ENCODE results near the gene SAXO1.

Gene SAXO1

DNA sequence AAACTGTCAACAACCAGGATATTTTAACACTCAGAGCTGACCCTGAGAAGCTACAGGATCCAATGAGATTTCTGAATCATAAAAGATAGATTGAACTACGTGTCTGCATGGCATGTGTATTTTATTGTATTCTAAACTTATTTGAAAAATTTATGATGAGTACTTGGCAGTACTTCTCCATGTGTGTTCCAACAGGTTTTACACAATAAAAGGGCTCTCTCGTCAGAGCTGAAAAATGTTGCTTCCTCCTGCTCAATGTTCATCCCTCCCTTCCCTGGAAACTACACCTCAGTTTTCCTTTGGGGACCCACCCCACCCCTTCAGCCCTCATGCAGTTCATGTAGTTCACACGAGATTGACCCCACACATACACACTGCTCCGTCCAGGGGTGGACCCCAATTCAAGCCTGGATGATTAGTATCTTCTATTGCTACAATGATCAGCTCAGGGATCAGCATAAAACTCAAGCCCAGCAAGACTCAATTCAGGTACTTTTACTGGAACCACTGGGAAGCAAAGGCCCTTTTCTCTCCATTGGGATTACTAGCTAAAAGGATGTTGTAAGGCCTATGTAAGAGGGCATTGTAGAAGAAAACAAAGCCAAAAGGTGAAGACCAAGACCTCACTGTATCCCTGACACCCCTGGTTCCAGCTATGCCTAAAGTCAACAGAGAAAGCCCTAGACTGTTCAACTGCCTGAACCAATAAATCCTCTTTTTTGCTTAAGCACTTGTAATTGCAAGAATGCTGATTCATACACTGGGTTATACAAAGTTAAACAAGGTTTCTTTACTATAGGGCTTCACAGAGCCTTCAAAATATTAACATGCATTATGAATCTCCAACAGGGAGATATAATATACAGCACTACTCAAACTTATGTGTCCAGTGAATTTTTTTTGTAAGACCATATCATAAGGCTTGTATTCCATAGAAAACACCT, 112.6 kb downstream of the SAXO1 start:
- Mint-ChIP-seq H3K4me1 (no peaks in the 10 kb centered on the region), H3K36me3 (no peaks in the 10 kb centered on the region)

GRCh38 chr9:18911714-18912342, 121.2 kb downstream of the SAXO1 start:
- H3K4me1 Mint-ChIP-seq = no peaks in the 10 kb centered on the region
- no peaks in the 10 kb centered on the region for H3K36me3 Mint-ChIP-seq
- no peaks in the 10 kb centered on the region for H3K9me3 Mint-ChIP-seq
- peaks cover 4% of the 10 kb centered on the region for H3K27me3 Mint-ChIP-seq
- H3K27ac Mint-ChIP-seq = no peak overlapping the region
- no peak overlapping the region for H3K4me3 Mint-ChIP-seq

More for the DNA sequence above, 112.6 kb downstream of the SAXO1 start:
- H3K27ac Mint-ChIP-seq = no peak overlapping the region
- no peaks in the 10 kb centered on the region for H3K9me3 Mint-ChIP-seq
- no peaks in the 10 kb centered on the region for H3K27me3 Mint-ChIP-seq
- H3K4me3 Mint-ChIP-seq = no peak overlapping the region

- Mint-ChIP-seq H3K27ac (no peak overlapping the region), H3K27me3 (peaks cover 4% of the 10 kb centered on the region), H3K36me3 (no peaks in the 10 kb centered on the region), H3K9me3 (no peaks in the 10 kb centered on the region), H3K4me3 (no peak overlapping the region), H3K4me1 (no peaks in the 10 kb centered on the region)
Measured at GRCh38 chr9:18910916-18911315, 122.1 kb downstream of the SAXO1 start.

DNA sequence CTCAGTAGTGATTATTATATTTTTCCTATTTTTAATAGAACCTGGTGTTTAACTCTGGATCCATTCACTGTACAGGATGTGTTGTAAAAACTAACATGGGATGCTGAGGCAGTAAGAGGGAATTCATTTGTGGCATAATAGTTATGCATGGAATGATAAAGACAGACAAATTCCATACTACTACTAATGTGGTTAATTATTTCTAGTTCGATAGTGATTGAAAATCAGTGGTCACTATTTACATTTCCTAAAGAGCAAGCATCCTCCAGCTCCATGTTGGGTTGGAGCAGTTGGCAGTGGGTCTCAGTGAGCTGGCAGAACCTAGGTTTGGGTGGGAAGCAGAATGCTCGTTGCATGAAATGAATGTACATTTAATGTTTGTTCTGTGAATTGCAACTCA, 122.6 kb downstream of the SAXO1 start:
- H3K4me1 Mint-ChIP-seq = no peaks in the 10 kb centered on the region
- H3K4me3 Mint-ChIP-seq = no peak overlapping the region
- H3K9me3 Mint-ChIP-seq = no peaks in the 10 kb centered on the region
- H3K36me3 Mint-ChIP-seq = no peaks in the 10 kb centered on the region
- peaks cover 4% of the 10 kb centered on the region for H3K27me3 Mint-ChIP-seq
- H3K27ac Mint-ChIP-seq = no peak overlapping the region

DNA sequence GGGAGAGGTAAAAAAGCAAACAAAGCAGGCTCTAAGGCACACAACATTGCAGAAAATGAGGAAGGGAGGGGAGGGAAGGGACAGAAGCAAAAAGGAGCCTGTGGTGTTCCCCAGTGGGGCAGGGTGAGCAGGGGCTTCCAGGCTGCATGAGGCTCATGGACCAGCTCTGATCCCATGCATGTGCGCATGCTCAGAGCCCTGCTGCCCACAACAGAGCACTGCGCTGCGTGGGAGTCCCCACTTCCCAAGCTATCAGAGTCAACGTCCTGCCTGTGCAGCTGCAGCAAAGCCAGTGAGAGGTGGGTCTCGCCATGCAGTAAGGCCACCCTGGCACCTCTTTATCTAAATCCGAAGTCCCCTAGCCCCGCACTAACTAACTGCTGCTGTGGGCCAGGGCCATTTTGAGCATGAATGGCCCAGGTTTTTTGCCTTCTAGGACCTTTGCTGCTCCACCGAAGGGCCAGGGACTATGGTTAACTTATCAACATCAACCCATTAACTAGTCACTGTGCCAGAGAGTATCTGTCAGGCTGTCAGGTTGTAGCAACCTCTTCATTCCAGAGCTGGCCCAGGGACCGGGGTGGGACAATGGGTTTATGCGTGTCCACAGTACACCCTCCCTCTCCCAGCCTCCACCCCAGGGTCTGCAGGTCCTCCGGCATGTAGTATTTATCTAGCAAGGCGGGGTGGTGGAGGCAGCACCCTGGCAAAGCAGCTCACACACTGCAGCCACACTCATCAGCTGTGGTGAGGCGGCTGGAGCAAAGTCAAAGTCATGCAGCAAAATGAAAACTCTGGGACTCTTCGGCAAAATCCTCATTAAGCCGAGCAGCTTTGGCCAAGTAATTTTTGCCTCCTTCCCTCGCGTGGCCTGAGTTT, 123.6 kb downstream of the SAXO1 start:
- H3K4me1 Mint-ChIP-seq = no peaks in the 10 kb centered on the region
- H3K36me3 Mint-ChIP-seq = no peaks in the 10 kb centered on the region
- H3K4me3 Mint-ChIP-seq = no peak overlapping the region

DNA sequence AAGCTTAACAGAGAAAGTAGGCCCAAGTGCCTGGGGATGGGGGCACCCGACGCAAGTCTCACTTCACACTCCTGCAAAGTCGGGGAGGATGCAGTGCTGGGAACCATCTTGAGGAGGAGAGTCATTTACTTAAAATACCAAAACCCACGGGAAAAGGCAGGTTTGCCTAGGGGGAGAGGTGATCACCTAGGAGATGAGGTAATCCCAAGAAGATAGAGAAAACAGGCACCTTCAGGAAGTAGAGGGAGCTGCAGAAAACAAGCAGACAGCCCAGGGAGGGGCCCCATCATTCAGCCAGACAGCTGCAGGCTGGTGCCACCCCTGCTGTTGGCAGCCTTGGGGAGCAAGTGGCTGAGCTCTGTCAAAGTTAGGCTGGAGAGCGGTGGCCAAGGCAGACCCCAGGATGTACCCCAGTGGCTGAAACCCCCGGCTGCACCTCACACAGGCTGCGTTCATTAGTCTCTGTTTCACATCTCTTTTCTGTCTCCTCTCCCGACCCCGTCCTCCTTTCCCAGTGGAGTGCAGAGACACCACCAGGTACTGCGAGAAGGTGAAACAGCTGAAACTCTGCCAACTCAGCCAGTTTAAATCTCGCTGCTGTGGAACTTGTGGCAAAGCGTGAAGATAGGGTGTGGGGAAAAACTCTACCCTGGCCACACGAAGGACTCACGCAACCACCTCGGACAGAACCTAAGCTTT, 124.9 kb downstream of the SAXO1 start:
- H3K36me3 Mint-ChIP-seq = no peaks in the 10 kb centered on the region
- H3K27ac Mint-ChIP-seq = no peak overlapping the region
- no peaks in the 10 kb centered on the region for H3K9me3 Mint-ChIP-seq
- no peaks in the 10 kb centered on the region for H3K4me1 Mint-ChIP-seq
- peaks cover 4% of the 10 kb centered on the region for H3K27me3 Mint-ChIP-seq
- no peak overlapping the region for H3K4me3 Mint-ChIP-seq

More for the DNA sequence above, 123.6 kb downstream of the SAXO1 start:
- H3K9me3 Mint-ChIP-seq = no peaks in the 10 kb centered on the region
- no peak overlapping the region for H3K27ac Mint-ChIP-seq
- H3K27me3 Mint-ChIP-seq = peaks cover 4% of the 10 kb centered on the region

DNA sequence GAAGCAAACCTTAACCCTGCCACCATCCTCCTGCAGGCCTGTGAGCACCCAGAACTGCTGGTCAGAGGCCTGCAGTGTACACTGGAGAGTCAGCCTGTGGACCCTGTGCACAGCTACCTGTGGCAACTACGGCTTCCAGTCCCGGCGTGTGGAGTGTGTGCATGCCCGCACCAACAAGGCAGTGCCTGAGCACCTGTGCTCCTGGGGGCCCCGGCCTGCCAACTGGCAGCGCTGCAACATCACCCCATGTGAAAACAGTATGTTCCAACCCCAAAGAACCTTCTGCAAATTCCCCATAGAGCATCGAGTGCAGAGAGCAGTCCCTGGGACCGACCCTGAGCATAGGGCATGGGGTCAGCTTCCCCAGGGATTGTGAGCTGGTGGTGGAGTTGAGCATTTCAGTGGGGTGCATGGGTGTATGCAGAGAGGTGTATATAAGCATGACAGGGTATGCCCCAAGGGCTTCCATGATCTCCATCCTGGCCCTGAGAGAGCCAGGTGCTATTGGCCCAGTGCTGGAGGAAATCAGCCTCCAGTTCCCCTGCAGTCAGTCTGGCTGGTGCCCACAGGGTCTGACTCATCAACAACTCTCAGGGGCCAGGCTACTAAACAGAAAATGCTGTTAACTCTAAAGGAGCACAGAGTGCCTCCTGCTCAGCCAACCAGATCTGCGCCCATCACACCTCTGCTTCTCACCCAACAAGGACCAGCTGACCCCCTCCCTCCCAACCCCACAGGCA, 126.2 kb downstream of the SAXO1 start:
- H3K27ac Mint-ChIP-seq = no peak overlapping the region
- H3K4me1 Mint-ChIP-seq = no peaks in the 10 kb centered on the region
- peaks cover 4% of the 10 kb centered on the region for H3K27me3 Mint-ChIP-seq
- H3K9me3 Mint-ChIP-seq = peaks cover 3% of the 10 kb centered on the region
- H3K36me3 Mint-ChIP-seq = no peaks in the 10 kb centered on the region
- H3K4me3 Mint-ChIP-seq = no peak overlapping the region

- Mint-ChIP-seq H3K36me3 (peaks cover 2% of the 10 kb centered on the region), H3K4me3 (no peak overlapping the region), H3K27me3 (peaks cover 4% of the 10 kb centered on the region), H3K4me1 (no peaks in the 10 kb centered on the region), H3K9me3 (peaks cover 9% of the 10 kb centered on the region), H3K27ac (no peak overlapping the region)
Measured at GRCh38 chr9:18905883-18906629, 127.0 kb downstream of the SAXO1 start.

DNA sequence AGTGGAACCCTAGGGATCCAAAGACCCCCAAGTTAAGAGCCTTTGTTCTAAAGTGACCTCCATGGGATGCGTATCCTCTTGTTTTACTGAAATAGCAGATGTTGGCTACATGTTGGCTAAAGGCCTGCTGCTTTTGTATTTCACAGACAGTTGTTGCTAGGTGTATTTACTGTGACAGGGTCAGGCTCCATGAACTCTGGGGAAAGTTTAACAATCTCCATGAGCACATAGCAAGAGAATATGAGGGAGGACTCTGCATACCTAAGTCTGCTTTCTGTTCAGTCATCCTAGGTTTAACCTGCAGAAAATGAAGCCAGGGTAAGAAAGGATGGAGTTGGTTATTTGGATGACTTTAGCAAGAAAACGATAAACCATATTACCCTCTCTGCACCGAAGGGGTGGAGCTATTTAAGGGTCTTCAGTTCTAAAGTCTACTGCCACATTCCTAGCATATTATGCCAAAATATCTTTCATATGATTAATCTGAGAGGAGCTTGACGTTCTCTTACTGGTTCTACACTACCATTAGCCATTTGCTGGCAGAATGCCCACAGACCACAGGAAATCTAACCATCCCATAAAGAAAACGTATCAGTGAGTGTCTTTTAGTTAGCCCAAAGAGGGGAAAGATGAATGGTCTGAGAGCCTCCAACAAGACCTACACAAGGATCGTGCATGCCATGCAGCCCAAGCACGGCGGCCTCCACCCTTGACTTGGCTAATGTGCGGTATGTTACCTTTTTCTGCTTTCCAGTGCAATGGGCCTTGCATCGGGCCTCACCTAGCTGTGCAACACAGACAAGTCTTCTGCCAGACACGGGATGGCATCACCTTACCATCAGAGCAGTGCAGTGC, 127.8 kb downstream of the SAXO1 start:
- Mint-ChIP-seq H3K27me3 (peaks cover 4% of the 10 kb centered on the region), H3K27ac (no peak overlapping the region), H3K9me3 (peaks cover 9% of the 10 kb centered on the region), H3K36me3 (peaks cover 2% of the 10 kb centered on the region), H3K4me1 (no peaks in the 10 kb centered on the region), H3K4me3 (no peak overlapping the region)

- peaks cover 2% of the 10 kb centered on the region for H3K36me3 Mint-ChIP-seq
- peaks cover 9% of the 10 kb centered on the region for H3K9me3 Mint-ChIP-seq
- no peaks in the 10 kb centered on the region for H3K4me1 Mint-ChIP-seq
- H3K27ac Mint-ChIP-seq = no peak overlapping the region
- H3K4me3 Mint-ChIP-seq = no peak overlapping the region
- peaks cover 4% of the 10 kb centered on the region for H3K27me3 Mint-ChIP-seq
Measured at GRCh38 chr9:18903450-18903849, 129.6 kb downstream of the SAXO1 start.

DNA sequence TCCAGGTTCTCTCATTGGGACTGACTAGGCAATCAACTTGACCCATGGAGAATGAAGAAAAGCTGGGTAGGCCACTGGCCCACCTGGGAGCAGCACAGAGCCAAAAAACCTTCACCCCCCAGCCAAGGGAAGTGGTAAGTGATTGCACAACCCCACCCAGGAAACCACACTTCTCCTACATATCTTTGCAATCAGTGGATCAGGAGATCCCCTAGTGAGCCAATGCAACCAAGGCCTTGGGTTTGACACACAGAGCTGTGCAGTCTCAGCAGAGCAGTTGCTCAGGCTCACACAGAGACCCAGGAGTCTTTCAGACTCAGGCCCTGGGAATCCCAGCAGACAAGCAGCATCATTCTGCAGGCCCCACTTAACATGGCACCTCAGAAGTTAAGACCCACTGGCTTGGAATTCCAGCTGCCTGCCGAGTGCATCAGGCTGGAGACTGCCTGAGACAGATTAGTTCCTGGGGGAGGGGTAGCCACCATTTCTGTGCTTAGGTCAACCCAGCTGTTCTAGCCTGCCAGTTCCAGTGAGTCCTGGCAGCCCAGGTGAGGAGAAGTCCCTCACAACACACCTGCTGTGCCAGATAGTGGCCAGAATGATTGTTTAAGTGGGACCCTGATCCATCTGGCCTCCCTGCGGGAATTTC, 136.4 kb downstream of the SAXO1 start:
- Mint-ChIP-seq H3K27me3 (no peaks in the 10 kb centered on the region), H3K4me1 (peaks cover 3% of the 10 kb centered on the region), H3K36me3 (peaks cover 9% of the 10 kb centered on the region), H3K9me3 (peaks cover 21% of the 10 kb centered on the region), H3K27ac (no peak overlapping the region), H3K4me3 (no peak overlapping the region)

DNA sequence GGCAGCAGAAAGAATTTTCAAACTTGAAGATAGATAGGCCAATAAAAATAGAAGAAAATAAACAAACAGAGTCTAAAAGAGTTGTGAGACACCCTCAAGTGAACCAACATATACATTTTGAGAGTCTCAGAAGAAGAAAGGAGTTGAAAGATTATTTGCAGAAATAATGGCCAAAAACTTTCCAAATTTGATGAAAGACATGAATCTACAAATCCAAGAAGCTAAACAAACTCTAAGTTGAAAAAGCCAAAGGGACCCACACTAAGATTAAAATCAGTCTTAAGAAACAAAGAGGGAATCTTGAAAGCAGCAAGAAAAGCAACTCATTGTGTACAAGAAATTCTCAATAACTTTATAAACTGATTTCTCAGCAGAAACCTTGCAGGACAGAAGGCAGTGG, 137.0 kb downstream of the SAXO1 start:
- peaks cover 16% of the 10 kb centered on the region for H3K9me3 Mint-ChIP-seq
- H3K4me1 Mint-ChIP-seq = peaks cover 3% of the 10 kb centered on the region
- H3K4me3 Mint-ChIP-seq = no peak overlapping the region
- no peak overlapping the region for H3K27ac Mint-ChIP-seq
- no peaks in the 10 kb centered on the region for H3K27me3 Mint-ChIP-seq
- peaks cover 7% of the 10 kb centered on the region for H3K36me3 Mint-ChIP-seq

- Mint-ChIP-seq H3K4me1 (peaks cover 3% of the 10 kb centered on the region), H3K36me3 (peaks cover 7% of the 10 kb centered on the region), H3K27ac (no peak overlapping the region), H3K27me3 (no peaks in the 10 kb centered on the region), H3K9me3 (peaks cover 16% of the 10 kb centered on the region), H3K4me3 (no peak overlapping the region)
Measured at GRCh38 chr9:18893491-18893890, 139.5 kb downstream of the SAXO1 start.

Data from activated naive CD4-positive, alpha-beta T cell treated with anti-CD3 and anti-CD28 coated beads, Interleukin-2, amount 50 U/mL, for 24 hours (primary cell).